ENCODE data around the gene KREMEN1.

The KREMEN1 gene

DNA sequence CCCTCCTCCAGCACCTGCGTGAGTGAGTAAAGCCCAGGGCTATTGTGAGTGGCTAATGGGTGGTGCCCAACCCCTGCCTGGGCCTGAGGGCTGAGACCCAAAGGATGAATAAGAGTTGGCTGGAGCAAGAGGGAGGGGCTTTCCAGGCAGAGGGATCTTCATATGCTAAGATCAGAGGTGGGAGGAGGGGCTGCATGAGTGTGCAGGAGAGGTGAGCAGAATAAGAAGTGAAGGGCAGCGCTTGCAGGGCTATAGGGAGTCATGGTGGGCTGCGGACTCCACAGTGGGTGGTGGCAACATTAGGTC lies 136.7 kb downstream of the KREMEN1 start:
- FAIRE-seq, result no peak

GRCh38 chr22:29211066-29211465 lies 138.2 kb downstream of the KREMEN1 start:
- FAIRE-seq, result no peak

DNA sequence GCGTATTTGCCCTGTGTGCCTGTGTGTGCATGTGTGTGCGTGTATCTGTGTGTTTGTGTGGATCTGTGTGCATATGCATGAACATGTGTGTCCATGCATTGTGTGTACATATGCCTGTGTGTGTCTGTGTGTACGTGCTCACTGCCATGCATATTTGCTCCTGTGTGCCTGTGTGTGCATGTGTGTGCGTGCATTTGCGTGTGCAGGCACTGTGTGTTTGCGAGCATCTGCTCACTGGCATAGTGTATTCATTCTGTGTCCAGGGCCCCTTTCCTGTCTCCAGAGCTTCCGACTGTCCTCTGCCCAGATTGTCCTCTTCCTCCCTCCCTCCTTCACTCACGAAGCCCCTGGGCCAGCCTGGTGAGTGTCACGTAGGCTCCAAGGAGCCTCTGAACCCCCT lies 138.6 kb downstream of the KREMEN1 start:
- no peak for FAIRE-seq

GRCh38 chr22:29212743-29213142 lies 139.9 kb downstream of the KREMEN1 start:
- no peak for FAIRE-seq

DNA sequence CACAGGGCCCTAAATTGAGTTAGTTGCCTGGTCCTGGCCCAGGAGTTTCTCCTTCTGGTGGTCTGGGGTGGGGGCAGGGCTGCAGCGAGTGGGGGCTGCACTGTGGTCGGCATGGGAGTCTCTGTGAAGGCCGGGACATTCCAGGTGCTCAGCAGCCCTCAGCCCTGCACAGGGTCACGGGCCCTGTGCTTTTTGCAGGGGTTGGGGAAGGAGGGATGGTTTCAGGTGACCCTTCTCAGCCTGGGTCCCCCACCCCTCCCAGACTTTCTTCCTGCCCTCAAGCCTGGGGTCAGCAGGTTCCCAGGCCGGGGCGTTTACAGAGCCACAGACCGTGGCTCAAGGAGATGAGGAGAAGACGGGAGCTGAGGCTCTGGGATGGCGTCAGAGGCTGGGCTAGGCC lies 140.7 kb downstream of the KREMEN1 start:
- FAIRE-seq, result no peak

DNA sequence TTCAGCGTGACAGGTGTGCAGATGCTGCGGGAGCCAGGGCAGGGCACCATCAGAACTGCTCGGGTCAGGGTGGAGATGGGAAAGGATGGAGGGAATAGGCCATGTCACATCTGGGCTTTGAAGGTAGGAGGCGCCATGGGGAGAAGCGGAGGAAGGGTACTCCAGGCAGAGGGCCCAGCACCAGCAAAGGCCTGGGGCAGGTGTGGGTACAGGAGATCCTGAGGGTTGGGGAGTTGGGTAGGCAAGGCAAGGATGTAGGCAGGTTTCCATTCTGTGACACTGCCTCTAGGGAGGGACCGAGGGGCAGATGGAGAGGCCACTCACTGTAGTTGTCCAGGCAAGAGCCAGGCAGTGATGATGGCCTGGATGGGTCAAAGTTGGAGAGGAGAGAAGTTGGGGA lies 141.4 kb downstream of the KREMEN1 start:
- FAIRE-seq, result no peak

- FAIRE-seq, result no peak
Observed at GRCh38 chr22:29215012-29215860, 142.4 kb downstream of the KREMEN1 start.

DNA sequence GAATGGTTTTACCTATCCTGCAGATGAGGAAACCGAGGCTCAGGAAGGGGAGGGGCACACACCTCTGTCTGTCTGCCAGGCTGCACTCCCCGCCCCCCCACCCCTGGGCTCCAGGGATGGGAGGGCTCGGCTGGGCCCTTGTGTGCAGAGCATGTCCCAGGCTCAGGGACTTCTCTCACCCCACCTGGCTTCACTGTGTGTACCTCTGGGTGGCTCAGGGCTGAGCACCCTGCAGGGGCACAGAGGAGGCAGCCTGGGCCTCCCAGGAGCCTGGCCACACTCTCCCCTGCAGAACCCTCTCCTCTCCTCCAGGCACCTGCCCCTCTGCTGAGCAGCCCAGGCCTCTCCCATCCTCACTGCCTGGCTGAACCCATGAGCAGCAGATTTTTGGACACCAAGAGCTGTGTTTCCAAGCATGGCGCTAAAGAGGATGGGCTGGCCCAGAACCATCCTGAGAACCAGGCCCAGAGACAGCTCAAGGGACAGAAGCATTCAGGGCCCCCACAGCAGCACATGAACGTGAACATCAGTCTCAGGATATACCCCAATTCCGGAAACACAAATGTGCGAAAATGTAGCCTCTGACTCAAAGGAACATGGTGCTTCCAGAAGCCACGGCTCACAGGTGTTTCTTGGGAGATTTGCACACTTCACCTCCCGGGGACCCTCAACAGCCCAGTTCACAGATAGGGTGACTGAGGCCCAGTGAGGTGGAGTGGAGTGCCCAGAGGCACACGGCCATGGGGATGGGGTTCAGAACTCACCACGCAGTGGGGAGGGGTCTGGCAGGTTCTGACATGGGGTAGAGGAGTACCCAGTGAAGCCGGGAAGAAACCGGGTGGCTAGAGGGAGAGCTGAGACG lies 143.4 kb downstream of the KREMEN1 start:
- FAIRE-seq, result no peak

DNA sequence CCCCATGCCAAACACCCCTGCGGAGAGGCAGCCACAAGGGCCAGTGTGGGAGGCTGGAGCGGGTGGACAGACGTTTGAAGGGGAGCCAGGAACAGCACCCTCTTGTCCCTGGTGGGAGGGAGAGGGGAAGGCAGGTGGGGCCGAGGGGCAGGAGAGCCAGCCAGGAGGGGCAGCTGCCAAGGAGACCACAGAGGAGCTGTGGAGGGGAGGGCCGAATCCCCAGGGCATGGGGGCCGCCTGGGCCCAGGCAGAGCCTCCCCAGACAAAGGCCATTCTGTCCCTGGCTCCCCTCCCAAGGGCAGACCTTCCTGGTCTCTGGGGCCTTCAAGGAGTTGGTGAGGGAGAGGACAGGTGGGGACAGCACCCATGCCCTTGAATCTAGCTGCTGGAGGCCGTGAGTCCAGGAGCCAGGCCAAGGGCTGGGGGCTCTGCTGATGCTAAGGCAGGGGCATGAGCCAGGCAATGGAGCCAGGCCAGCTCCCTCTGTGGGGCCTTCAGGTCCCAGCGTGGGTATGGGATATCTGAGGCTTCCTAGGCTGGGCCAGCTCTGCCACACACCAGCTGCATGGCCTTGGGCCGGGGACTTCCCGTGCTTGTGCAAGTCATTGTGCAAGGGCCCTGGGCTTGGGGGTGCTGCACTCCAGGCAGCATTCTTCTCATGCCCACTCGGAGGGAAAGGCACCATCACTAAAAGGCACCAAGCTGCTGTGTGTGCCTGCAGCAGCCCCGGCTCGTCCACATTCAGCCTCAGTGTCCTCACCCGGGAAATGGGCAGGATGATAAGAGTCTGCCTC lies 144.2 kb downstream of the KREMEN1 start:
- no peak for FAIRE-seq
